H7 (cell line): ENCODE results near the gene SIGLEC6. TPM values are rescaled to one million over a fixed set of nuclear protein-coding genes. Genes with fewer than 3 reads are reported as not detected.
"Not testable (repeated sequence)": the region's sequence is repeated elsewhere in the genome, so short reads cannot be mapped to it uniquely, and the experiment has no call there.

Source experiments
- DNase-seq: peaks from one replicate; pipeline ENCODE4 v3.0.0; 2012
- H3K27me3 ChIP-seq: 2 replicates; pipeline ENCODE4 v1.6.0; 2011; ENCODE audit warnings: mild to moderate bottlenecking, low read length; ENCODE audit not compliant: control insufficient read depth, insufficient read depth
- H3K36me3 ChIP-seq: replicated peaks from 2 replicates; pipeline ENCODE4 v1.5.1; 2011; ENCODE audit warnings: low read length; ENCODE audit not compliant: control insufficient read depth, insufficient read depth
- H3K4me3 ChIP-seq: 2 replicates; pipeline ENCODE4 v1.5.1; 2011; ENCODE audit warnings: low read depth, mild to moderate bottlenecking, control low read depth, low read length, moderate library complexity; ENCODE audit not compliant: insufficient read depth
- total RNA-seq: library from RNA; depleted of rRNA; stranded (reverse); fragments of >200 nt; shearing (Covaris generic); gene quantifications from 2 replicates; pipeline ENCODE4 v1.2.3, GENCODE V29; 2014

SIGLEC6 gene
- total RNA-seq, 1 experiment from 2014 or later, result not detected

DNA sequence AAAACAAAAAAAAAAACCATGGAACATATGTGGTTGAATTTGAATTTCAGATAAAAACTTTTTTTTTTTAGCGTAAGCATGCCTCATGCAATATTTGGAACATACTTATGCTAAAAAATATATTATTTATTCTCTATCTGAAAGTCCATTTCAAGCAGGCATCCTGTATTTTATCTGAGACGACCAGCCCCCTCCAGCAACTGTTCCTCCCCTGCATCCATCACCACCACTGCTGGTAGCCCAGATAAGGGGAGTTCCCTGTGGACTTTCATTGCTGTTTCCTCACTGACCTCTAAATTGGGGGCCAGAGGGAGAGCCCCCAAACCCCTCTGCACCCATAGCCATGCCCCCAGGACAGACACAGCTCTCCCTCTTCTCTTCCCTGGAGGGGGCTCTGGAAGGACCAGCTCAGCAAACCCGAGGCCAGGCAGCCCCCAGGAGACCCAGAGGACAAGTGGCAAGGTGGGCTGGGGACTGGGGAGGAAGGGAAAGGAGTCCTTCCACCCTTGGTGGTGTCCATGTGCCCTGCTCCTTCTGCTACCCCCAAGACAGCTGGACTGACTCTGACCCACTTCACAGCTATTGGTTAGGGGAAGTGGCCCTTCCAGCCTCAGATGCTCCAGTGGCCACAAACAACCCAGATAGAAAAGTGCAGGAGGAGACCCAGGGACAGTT, 23.3 kb downstream of the SIGLEC6 start:
- DNase-seq, result no peak
- Histone ChIP-seq H3K36me3 (no peaks in the 10 kb centered on the region), H3K27me3 (0 out of 2 replicates have a peak, but pooled peaks cover 1% of the 10 kb centered on the region), H3K4me3 (no peak overlapping the region)

DNA sequence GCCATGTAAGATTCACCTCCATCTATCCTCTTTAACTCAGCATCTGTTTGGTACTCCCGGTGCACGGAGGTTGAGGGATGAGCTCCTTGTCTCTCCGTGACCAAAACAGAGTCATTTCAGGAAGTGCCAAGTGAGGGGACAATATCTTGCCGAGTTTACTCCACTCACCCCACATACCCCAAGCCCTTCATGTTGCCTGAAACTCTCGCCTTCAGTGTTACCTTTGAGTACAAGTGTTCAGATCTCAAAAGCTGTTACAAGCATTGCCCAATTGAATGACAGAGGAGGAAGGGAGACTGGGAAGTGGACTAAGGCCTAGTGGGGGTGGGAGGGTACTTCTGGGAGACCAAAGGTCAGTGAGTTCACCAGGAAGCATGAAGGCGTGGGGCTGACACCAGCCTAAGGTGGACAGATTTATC, 23.8 kb downstream of the SIGLEC6 start:
- DNase-seq, result no peak
- Histone ChIP-seq H3K4me3 (no peak overlapping the region), H3K36me3 (no peaks in the 10 kb centered on the region), H3K27me3 (no peaks in the 10 kb centered on the region)

DNA sequence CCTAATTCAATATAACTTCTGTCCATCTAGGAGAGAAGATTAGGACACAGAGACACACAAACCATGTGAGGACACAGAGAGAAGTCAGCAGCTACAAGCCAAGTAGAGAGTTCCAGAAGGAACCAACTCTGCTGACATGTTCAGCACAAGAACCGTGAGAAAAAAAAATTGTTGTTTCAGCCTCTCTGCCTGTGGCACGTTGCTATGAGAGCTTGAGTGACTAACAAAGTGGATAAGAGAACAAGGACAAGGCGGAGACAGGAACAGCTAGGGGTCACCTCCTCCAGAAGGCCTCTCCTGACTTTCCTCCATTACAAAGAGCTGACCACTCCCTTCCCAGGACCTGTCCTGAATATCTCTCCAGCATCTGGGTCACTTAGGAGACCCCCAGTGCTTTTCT, 24.3 kb downstream of the SIGLEC6 start:
- no peaks in the 10 kb centered on the region for H3K36me3 ChIP-seq
- DNase-seq, result no peak
- H3K4me3 ChIP-seq, result no peak overlapping the region
- no peaks in the 10 kb centered on the region for H3K27me3 ChIP-seq

DNA sequence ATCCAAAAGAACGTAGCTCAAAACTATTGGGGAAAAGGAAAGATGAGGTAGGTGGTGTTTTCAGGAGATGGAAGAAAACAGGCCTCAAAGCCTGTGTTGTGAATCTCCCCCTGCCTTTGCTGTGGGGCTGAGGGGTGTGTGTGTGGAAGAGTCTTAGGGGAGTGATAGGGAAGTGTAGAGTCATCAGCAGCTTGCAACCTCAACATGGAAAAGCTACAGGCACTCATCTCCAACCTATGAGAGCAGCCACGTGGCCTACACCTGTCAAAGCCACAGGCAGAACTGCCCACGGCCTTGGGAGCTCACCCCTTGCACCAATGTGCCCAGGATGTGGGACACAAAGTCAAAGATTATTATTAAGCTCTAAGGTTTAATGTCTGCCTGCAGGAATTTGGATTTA, 25.6 kb downstream of the SIGLEC6 start:
- H3K36me3 ChIP-seq, result no peaks in the 10 kb centered on the region
- no peak for DNase-seq
- H3K4me3 ChIP-seq, result no peak overlapping the region
- no peaks in the 10 kb centered on the region for H3K27me3 ChIP-seq

DNA sequence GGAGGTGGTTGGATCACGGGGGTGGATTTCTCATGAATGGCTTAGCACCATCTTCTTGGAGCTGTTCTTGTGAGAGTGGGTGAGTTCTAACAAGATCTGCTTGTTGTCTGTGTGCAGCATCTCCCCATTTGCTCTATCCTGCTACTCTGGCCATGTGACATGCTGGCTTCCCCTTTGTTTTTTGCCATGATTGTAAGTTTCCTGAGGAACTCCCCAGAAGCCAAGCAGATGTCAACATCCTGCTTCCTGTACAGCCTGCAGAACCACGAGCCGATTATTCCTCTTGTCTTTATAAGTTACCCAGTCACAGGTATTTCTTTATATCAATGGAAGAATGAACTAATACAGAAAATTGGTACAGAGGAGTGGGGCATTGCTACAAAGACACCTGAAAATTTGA, 27.6 kb downstream of the SIGLEC6 start:
- Histone ChIP-seq H3K4me3 (no peak overlapping the region), H3K27me3 (no peaks in the 10 kb centered on the region), H3K36me3 (no peaks in the 10 kb centered on the region)
- DNase-seq, result no peak

DNA sequence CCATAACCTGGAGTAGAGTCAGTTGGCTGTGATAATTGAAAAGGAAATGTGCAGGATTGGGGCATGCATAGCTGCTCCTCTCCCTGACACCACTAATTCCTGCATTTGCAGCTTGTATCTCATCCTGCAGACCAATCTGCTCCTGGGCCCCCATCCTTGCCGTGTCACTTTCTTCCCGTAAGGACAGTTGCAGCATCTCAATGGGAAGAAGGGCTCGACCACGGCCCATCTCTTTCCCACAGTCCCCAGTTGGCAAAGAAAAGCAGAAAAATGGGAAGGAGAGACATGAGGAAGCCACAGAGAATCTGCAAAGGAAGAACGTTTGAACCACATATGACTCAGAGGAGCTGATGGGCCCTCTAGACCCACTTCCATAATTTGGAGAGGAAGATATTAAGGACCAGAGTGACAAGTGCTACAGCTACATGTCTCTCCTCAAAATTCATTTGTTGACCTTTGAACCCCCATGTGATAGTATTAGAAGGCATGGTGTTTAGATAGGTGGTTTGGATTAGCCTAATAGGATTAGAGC, 28.1 kb downstream of the SIGLEC6 start:
- no peaks in the 10 kb centered on the region for H3K27me3 ChIP-seq
- H3K36me3 ChIP-seq, result no peaks in the 10 kb centered on the region
- no peak for DNase-seq
- no peak overlapping the region for H3K4me3 ChIP-seq

DNA sequence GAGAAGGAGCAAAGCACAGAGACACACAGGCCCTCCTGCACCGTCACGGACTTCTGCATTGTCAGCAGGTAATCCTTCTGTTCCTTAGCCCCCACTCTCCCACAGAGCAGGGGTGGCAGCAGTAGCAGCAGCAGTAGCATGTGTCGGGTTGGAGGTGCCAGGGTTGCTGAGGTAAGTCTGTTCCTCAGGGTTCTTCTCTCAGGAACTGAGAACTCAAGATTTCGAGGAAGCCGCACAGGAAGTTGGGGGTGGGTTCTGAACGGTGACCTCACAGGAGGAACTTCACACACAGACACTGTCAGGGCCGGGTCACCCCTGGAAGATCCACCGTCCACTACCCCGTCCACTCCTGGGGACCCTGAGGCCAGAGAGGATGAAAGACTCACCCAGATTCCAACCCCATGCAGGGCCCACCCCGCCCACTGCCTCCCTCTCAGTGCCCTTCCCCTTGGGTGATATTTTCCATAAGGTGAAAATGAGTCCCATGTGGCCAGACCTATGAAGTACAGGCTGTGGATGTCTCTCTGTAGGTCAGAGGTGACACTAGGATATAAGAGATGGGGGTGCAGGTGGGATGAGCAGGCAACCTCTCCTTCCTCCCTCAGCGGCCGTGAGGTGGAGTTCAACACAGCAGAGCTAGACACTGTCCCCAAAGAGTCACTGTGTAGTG, 29.7 kb downstream of the SIGLEC6 start, which contains the start of gene SIGLEC12:
Gene SIGLEC12, minus strand, starts transcription at position 207 of the 670 bp plus-strand sequence. Its CDS starts 67 bp downstream, at position 140.
- H3K4me3 ChIP-seq, result no peak within 1 kb of the TSS
- H3K27me3 ChIP-seq, result no peaks in the 10 kb centered on the region
- H3K36me3 ChIP-seq, result no peaks in the 10 kb centered on the region
- no peak for DNase-seq

DNA sequence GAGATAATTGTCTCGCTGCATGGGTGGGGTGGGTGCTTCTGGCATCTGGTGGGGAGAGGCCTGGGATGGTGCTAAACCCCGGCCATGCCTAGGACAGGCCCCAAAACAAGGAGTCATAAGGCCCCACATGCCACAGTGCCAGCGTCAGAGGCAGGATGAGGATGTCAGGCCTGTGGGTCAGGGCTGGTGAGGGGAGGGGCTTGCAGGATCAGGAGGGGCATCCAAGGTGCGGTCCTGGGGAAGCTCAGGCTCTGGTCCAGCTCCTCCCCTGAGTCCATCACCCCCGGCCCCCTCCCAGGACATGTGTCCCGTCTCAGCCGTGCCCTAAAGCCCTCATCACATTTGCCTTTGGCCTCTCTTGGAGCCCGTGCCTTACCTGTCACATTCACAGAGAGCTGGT, 30.5 kb downstream of the SIGLEC6 start:
- not testable (repeated sequence) for H3K36me3 ChIP-seq, H3K27me3 ChIP-seq, H3K4me3 ChIP-seq, DNase-seq

DNA sequence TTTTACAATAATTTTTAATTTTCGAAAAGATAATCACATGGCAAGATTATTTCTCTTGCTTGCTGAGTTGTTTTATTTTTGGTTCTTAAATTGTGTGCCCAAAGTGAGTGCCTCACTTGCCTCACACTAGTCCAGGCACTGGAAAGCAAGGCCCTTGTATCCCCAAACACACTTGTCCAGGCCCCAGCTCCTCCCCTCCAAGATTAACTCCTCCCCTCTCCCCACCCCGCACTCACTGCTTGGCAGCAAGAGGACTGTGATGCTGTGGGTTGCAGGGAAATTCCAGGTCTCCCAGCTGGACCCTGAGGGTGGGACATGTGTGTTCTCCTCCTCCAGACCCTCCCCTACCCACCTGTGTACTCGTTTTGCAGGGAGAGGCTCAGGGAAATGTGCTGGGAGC, 33.8 kb downstream of the SIGLEC6 start:
- DNase-seq, result no peak
- no peak overlapping the region for H3K4me3 ChIP-seq
- H3K36me3 ChIP-seq, result no peaks in the 10 kb centered on the region
- no peaks in the 10 kb centered on the region for H3K27me3 ChIP-seq

DNA sequence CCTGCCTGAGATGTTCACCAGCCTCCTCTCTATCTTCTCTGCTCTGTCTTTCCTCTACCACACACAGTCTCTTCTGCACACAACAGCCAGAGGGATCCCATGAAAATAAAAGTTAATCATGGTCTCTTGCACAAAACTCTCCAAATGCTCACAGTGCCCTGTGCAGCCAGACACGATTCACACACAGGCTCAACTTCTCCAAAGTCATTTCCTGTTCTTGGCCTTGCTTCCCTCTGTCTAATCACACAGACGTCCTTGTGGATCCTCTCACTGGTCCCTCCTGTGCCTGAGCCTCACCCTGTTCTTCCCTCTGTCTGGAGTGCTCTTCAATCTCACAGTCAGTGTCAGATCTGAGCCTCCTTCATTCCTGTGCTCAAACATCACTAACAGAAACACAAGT, 37.7 kb downstream of the SIGLEC6 start:
- H3K36me3 ChIP-seq, result no peaks in the 10 kb centered on the region
- DNase-seq, result no peak
- H3K27me3 ChIP-seq, result no peaks in the 10 kb centered on the region
- H3K4me3 ChIP-seq, result no peak overlapping the region

DNA sequence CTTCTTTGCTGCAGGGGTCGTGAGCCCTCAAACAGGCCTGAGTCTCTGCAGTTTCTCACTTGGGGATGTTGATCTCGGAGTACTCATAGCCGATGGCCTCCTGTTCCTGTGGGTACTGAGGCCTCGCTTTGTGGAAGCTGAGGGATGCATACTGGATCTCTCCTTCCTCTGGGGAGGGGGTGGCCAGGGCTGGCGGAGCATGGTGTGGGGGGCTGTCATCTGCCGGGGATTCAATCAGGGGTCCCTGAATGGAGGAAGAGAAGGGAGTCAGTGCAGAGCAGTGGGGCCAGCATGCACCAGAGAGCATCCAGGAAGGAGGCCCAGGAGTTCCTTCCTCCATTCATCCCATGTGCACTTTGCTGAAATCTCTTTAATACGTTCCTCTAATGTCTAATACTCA, 39.9 kb downstream of the SIGLEC6 start:
- H3K27me3 ChIP-seq, result no peaks in the 10 kb centered on the region
- H3K4me3 ChIP-seq, result no peak overlapping the region
- no peak for DNase-seq
- H3K36me3 ChIP-seq, result no peaks in the 10 kb centered on the region

DNA sequence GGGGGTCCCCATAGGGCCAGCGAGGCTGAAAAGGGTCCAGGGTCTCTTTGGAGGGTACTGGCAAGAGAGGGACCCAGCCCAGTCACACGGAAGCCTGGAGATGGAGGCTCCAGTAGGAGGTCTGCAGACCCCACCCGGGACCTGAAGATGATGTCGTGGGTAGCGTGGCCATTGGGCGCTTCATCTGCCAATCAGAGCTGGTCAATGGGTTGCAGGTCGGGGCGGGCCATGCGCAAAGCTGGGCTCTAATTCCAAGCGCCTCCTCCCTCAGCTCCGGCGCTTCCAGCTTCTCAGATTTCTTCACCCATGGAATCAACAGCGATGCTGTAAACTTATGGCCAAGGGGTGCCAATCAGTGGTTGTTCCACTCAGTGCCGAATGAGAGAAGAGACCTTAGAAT, 40.8 kb downstream of the SIGLEC6 start:
- DNase-seq, result no peak
- no peaks in the 10 kb centered on the region for H3K36me3 ChIP-seq
- no peak overlapping the region for H3K4me3 ChIP-seq
- H3K27me3 ChIP-seq, result no peaks in the 10 kb centered on the region

DNA sequence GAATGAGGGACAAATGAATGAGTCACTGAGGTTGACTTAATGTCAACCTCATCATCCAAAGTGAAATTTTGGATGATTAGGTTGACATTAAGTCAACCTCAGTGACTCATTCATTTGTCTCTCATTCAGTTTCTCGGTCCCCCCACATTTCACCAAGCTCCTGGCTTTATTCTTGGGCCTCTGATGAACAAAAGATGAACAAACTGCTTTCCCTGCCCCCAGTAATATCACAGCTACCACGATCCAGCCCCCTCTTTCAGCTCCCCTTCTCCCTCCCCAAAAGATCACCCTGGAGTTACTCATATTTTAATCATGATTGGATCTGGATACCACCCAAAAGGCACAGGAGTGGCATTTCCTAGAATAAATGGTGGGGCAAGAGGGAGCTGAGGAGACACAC, 42.4 kb downstream of the SIGLEC6 start:
- Histone ChIP-seq H3K36me3 (no peaks in the 10 kb centered on the region), H3K27me3 (no peaks in the 10 kb centered on the region), H3K4me3 (no peak overlapping the region)
- no peak for DNase-seq

DNA sequence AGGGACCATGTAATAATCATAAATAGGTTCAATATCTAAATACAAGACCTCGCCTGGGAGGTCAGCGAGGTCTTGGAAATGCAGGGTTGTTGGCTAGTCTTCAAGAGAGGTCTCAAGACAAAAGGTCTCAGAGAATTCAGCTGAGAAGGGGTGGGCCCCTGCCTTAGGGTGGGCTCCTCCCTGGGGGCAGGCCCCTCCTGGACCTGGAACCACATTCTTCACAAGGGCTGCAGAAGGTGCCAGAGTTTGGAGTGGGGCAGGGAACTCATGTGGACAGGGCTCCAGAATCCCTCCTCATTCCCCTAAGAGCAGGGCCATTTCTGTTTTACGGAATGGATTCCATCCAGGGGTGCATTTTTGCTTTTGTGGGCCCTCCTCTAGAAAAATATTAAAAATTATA, 43.0 kb downstream of the SIGLEC6 start:
- H3K27me3 ChIP-seq, result no peaks in the 10 kb centered on the region

DNA sequence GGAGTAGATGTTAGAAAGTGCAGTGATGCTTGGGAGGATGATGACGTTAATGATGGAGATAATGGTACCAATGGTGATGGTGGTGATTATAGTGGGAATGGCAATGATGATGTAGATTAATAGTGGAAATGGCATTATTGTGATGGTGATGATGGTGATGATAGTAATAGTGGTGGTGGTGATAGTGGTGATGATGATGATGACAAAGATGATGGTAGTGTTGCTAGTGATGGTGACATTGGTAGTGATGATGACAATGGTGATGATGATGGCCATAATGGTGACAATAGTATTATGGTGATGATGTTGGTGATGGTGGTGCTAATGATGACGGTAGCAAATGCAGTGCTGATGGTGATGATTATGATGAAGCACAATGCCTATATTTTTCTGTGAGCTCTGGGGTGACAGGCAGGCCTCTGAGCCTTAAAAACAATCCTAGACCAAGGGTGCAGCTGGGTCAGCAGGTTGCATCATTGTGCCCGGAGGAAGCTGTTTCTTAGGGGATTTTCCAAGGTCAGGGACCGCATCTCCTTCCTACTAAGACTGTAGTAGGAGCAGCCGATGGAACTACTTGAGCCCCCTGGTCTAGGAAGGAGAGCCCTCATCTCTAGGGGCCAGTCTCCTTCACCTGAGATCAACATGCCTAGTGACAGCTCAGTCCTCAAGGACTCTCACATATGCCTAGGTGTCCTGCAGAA, 45.4 kb downstream of the SIGLEC6 start:
- no peak overlapping the region for H3K4me3 ChIP-seq

More for the DNA sequence above, 43.0 kb downstream of the SIGLEC6 start:
- H3K4me3 ChIP-seq, result no peak overlapping the region
- H3K36me3 ChIP-seq, result no peaks in the 10 kb centered on the region
- no peak for DNase-seq

More for the DNA sequence above, 45.4 kb downstream of the SIGLEC6 start:
- Histone ChIP-seq H3K36me3 (no peaks in the 10 kb centered on the region), H3K27me3 (no peaks in the 10 kb centered on the region)
- no peak for DNase-seq
